ENCODE data around the gene ALX3. TPM values are rescaled to one million over a fixed set of nuclear protein-coding genes. Genes with fewer than 3 reads are reported as not detected.
"Not testable (repeated sequence)": the region's sequence is repeated elsewhere in the genome, so short reads cannot be mapped to it uniquely, and the experiment has no call there.

Gene ALX3
- polyA plus RNA-seq, 1 donor = not detected

GRCh38 chr1:110089561-110090275 is 19.2 kb upstream of the ALX3 start:
- no peak for DNase-seq

DNA sequence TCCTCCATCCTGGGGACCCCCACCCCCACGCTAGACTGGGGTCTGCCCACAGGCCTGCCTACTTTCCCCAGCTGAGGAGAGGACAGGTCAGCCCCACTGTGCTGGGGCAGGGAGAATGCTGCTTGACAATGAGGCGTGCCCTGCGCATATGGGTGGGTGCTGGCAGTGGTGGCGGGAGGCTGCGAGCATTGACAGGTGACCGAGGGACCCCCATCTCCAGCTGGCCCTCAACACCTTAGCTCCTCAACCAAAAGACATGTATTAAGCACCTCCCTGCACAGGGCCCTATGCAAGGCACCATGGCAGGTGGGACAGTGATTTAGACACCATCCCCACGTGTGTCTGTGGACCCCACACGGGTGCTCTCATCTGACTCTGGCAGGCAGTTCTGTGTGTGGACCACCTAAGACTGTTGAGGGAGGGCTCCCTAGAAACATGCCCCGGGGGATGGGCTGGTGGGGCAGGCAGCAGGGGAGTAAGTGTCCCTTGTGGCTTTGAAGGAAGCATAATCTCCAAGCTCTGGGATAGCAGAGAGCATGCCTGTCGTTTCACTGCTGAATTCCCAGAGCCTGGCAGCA is 18.4 kb upstream of the ALX3 start:
- no peak for DNase-seq

- peak; percentile 44 for DNase-seq
Observed at GRCh38 chr1:110087812-110088738, 17.6 kb upstream of the ALX3 start.

GRCh38 chr1:110086961-110087360 is 16.5 kb upstream of the ALX3 start:
- no peak for DNase-seq

DNA sequence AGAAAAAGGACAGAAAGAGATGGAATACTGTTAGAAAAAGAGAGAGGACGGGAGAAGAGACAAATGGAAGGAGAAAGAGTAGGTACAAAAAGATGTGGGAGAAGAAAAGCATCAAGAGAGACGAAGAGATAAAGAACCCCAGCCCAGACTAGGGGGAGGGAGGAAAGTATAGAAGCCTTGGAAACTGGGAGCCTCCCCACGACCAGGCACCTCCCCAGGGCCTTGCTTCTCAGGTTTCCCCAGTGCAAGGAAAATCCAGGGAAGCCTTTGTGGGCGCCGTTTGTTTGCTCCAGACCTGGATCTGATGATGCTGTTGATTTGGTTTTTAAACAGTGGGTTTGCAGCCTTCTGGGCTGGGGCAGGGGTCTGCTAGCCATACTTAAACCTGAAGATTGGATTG is 15.2 kb upstream of the ALX3 start:
- no peak for DNase-seq

GRCh38 chr1:110084227-110085078 is 14.0 kb upstream of the ALX3 start:
- DNase-seq = peak; percentile 39

DNA sequence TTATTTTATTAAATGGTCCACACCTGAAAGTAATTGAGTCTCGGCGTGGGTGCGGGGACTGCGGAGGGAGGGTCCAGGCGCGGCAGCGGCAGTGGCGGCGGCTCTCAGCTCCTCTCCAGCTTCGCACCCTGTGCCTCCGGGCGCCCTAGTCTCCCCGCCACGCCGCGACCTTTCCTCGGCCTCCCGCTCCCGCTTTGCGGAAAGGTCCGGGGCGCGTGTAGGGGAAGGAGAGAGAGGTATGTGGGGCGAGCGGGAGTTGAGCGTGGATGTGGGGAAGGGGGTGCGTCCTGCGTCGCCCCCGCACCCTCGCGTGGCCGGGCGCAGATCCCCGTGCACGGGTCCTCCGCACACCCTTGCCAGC is 13.4 kb upstream of the ALX3 start:
- DNase-seq = no peak

GRCh38 chr1:110083061-110083865 is 12.8 kb upstream of the ALX3 start:
- DNase-seq = no peak

GRCh38 chr1:110082477-110082876 is 12.0 kb upstream of the ALX3 start:
- no peak for DNase-seq

- DNase-seq = no peak
Observed at GRCh38 chr1:110081061-110081460, 10.6 kb upstream of the ALX3 start.

DNA sequence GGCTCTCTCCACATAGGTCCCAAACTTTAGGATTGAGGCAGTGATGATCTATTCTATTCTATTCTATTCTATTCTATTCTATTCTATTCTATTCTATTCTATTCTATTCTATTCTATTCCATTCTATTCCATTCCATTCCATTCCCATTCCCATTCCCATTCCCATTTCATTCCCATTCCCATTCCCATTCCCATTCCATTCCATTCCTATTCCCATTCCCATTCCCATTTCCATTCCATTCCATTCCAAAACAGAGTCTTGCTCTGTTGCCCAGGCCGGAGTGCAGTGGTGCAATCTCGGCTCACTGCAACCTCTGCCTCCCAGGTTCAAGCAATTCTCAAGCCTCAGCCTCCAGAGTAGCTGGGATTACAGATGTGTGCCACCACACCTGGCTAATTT is 9.5 kb upstream of the ALX3 start:
- not testable (repeated sequence) for DNase-seq

GRCh38 chr1:110076789-110077500 is 6.5 kb upstream of the ALX3 start:
- DNase-seq = no peak

DNA sequence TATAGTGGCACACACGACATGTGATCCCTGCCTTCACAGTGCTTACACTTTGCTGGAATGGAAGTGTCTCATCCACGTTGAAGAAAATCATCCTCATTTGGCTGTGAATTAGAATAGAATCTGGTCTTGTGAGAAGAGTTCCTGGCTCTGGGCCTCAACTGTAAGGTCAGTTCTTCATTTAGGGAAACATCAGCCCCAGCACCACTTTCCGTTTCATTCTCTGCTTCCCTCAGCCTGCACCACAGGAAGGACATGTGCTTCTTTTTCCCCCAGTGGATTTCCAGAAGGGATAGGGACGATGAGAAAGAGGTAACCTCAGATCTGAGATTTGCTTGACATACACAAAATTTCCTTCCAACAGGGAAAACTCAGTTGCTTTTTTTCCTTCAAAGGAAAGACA is 3.7 kb upstream of the ALX3 start:
- no peak for DNase-seq

- no peak for DNase-seq
Observed at GRCh38 chr1:110070282-110070669, 196 bp downstream of the ALX3 start.

DNA sequence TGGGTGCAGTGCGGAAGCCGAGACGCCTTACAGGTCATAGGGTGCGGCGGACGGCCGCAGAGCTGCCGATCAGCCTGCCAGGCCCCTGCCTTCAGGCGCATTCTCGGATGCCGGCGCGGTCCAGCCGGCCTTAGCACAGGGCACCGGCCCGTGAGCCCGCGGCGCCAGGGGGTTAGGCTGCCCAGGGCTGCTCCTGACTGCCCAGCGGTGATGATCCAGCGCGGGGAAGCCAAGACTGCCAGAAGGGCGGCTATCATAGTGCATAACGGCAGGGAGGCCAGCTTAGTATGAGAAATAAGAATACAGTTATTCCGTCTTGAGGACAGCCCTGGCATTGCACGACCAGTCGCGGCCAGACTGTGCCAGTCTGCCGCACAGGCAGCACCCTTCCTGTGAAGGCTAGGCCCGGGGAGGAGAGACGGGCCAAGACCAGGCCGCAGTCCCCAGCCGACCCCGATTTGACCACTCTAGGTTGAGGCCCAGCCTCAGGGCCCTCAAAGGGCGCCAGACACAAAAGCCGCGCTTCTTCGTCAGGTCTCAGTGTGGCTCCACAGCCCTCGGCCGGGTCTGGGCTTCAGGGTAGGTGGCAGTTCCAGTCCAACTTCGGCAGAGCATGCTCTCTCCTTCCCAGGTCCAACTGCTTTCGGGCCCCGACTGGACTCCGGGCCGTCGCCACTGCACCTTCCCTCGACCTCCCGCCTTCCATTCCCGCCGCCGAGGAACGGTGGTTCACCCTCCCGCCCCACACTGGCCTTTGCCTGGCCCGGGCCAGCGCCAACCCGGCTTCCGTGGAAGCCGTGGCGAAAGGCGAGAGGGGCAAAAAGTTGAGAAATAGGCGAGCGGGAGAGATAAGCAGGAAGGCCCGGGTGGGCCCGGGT is 829 bp downstream of the ALX3 start:
- DNase-seq = no peak

DNA sequence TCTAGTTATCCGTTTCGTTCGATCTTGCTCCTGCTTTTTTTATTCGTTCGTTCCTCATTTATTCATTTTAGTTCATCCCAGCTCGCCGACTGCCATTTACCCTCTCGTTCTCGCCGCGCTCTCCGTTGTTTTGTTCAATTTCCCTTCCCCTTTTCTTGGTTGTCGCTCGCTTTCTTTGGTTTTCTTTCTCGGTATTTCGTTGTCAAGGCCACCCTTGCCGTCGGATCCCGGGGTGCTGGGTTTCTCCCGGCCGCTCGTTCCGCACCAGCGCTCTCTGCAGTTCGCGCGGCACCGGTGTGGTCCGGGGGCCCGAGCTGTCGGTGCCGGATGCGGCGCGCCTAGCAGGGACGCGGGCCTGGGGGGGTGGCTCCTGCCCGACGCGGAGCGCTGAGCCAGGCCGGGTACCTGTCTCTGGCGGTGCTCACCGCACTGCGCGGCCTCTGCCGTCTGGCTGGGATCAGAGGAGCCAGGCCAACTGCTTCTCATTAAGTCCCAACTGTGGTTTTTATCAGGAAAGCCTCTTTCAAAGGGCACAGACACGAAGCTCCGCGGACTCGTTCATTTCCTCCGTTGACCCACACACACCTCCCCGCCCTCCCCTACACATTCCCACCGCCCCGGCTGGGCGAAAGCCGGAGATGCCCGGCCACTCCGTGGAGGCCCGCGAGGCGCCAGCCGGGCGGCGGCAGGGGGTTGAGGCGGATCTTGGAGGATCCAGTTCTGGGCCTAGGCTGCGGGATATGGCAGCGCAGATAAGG is 1.6 kb downstream of the ALX3 start:
- DNase-seq = no peak

DNA sequence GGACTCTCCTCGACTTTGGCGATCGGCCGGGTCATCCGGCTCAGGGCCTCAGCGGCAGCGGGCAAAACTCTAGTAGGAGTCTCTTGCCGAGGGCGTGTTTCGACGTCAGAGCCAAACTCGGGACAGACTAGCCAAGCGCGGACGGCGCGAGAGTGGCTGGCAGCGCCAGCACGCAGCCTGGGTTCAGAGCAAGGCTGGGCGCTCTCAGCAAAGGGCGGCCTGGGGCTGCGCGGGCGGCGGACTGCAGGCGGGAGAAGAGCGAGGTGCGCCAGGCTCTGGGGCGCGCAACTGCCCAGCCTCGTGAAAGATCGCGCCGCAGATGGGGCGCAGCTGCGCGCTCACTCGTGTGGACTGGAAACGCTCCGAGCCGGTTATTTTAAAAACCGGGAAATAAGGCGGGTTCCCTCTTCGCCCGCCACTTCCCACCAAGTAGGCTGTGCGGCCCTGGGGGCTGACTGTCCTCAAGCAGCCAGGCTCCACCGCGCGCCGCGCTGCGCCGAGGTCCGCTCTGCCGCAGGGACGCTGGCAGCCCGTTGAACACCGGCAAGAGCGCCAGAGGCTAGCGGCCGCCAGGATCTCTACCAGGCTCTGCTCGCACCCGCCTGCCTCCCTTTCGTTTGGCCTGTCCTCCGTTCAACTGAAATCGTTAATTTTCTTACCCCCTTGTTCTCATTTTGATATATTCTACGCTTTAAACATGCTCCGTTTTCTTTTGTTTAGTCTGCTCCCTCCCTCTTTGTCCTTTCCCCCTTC is 2.4 kb downstream of the ALX3 start:
- peak; percentile 21 for DNase-seq

GRCh38 chr1:110067479-110067892 is 3.0 kb downstream of the ALX3 start:
- no peak for DNase-seq

Data from left kidney (tissue), 2 donors.